ENCODE data around the gene ANTXRL. TPM values are rescaled to one million over a fixed set of nuclear protein-coding genes. Genes with fewer than 3 reads are reported as not detected.

The ANTXRL gene
- total and polyA plus RNA-seq, 10 donors = 0.03 to 1.1 (median 0.42) TPM; not detected in 3

GRCh38 chr10:46308666-46309450 lies 22.1 kb downstream of the ANTXRL start:
- intact Hi-C loops (cut with DNase I; ENCODE audit: low total_unique reads) = no loop called here
- WGBS, 5 donors = 83 to 90% (median 86%) methylated on average over 13 to 21 of the region's 21 CpGs
- TF ChIP-seq, protein P1, sequence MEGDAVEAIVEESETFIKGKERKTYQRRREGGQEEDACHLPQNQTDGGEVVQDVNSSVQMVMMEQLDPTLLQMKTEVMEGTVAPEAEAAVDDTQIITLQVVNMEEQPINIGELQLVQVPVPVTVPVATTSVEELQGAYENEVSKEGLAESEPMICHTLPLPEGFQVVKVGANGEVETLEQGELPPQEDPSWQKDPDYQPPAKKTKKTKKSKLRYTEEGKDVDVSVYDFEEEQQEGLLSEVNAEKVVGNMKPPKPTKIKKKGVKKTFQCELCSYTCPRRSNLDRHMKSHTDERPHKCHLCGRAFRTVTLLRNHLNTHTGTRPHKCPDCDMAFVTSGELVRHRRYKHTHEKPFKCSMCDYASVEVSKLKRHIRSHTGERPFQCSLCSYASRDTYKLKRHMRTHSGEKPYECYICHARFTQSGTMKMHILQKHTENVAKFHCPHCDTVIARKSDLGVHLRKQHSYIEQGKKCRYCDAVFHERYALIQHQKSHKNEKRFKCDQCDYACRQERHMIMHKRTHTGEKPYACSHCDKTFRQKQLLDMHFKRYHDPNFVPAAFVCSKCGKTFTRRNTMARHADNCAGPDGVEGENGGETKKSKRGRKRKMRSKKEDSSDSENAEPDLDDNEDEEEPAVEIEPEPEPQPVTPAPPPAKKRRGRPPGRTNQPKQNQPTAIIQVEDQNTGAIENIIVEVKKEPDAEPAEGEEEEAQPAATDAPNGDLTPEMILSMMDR (IDR thresholded peaks at IDR 0.05 in 8 of 11, conservative IDR thresholded peaks at IDR 0.05 in 3 of 11) = no peak
- TF ChIP-seq POLR2A (IDR thresholded peaks at IDR 0.05) = no peak
- Histone ChIP-seq H3K27ac (no peak overlapping the region), H3K9me3 (no peaks in the 10 kb centered on the region), H3K4me1 (peaks cover 0 to 6% (median 0%) of the 10 kb centered on the region in 6 donors), H3K27me3 (replicated peaks in 1 of 7) (no peaks in the 10 kb centered on the region), H3K36me3 (no peaks in the 10 kb centered on the region), H3K4me3 (no peak overlapping the region)
- DNase-seq = peak; percentile 61

DNA sequence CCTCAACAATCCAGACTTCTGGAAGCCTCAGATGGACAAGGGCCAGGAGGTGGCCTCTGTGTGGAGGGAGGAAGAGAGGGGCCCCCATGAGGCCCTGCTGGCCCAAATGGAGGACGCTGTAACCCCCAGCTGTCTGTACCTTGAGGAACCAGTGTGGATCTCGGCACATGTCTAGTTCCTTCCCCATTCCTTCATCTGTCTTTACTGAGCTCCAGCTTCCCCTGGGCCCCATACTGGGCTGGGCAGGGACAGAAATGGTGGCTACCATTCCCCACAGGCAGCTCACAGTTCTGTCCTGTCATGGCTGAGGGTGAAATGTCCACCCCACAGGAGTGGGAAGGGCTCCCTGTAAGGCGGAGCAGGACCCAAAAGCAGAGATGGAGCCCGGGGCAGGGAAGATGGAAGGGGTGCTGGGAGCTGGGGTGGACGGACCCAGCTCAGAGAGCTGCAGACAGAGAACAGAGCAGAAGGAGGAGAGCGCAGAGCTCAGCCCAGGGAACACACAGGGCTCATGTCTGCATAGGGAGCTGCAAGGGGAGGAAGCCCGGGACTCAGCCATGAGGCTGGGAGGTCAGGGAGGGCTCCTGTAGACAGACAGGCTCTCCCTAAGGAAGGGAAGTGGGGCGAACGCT lies 22.8 kb downstream of the ANTXRL start:
- 74 to 83% (median 79%) methylated on average over 9 of the region's 9 CpGs for WGBS, 5 donors
- DNase-seq = peak; percentile 68

GRCh38 chr10:46310143-46310514 lies 23.3 kb downstream of the ANTXRL start:
- TF ChIP-seq, protein P1 (IDR thresholded peaks at IDR 0.05 in 8 of 11, conservative IDR thresholded peaks at IDR 0.05 in 3 of 11) = no peak
- TF ChIP-seq POLR2AphosphoS5 (IDR thresholded peaks at IDR 0.05) (no peak), POLR2A (IDR thresholded peaks at IDR 0.05) (no peak)
- no peak overlapping the region for H3K4me3 ChIP-seq
- WGBS, 5 donors = 84 to 95% (median 85%) methylated on average over 2 to 4 of the region's 4 CpGs
- H3K9me3 ChIP-seq = no peaks in the 10 kb centered on the region
- H3K36me3 ChIP-seq = no peaks in the 10 kb centered on the region
- DNase-seq = no peak
- H3K4me1 ChIP-seq = peaks cover 0 to 6% (median 0%) of the 10 kb centered on the region in 6 donors
- intact Hi-C loops (cut with DNase I; ENCODE audit: low total_unique reads) = no loop called here
- H3K27me3 ChIP-seq (replicated peaks in 1 of 7) = no peaks in the 10 kb centered on the region
- no peak overlapping the region for H3K27ac ChIP-seq

More for the DNA sequence above, 22.8 kb downstream of the ANTXRL start:
- TF ChIP-seq, protein P1 (IDR thresholded peaks at IDR 0.05 in 8 of 11, conservative IDR thresholded peaks at IDR 0.05 in 3 of 11) = no peak
- TF ChIP-seq POLR2AphosphoS5 (IDR thresholded peaks at IDR 0.05) (no peak), POLR2A (IDR thresholded peaks at IDR 0.05) (no peak)
- no peaks in the 10 kb centered on the region for H3K36me3 ChIP-seq
- no peak overlapping the region for H3K4me3 ChIP-seq
- H3K9me3 ChIP-seq = no peaks in the 10 kb centered on the region
- intact Hi-C loops (cut with DNase I; ENCODE audit: low total_unique reads) = no loop called here
- H3K27me3 ChIP-seq (replicated peaks in 1 of 7) = no peaks in the 10 kb centered on the region
- peaks cover 0 to 6% (median 0%) of the 10 kb centered on the region in 6 donors for H3K4me1 ChIP-seq
- H3K27ac ChIP-seq = no peak overlapping the region

GRCh38 chr10:46310851-46311250 lies 24.1 kb downstream of the ANTXRL start:
- Histone ChIP-seq H3K27ac (no peak overlapping the region), H3K4me3 (no peak overlapping the region), H3K4me1 (peaks cover 0 to 6% (median 0%) of the 10 kb centered on the region in 6 donors), H3K27me3 (replicated peaks in 1 of 7) (no peaks in the 10 kb centered on the region), H3K9me3 (no peaks in the 10 kb centered on the region), H3K36me3 (no peaks in the 10 kb centered on the region)
- WGBS, 5 donors = 80 to 96% (median 82%) methylated on average over 6 of the region's 6 CpGs
- TF ChIP-seq, protein P1 (IDR thresholded peaks at IDR 0.05 in 8 of 11, conservative IDR thresholded peaks at IDR 0.05 in 3 of 11) = no peak
- TF ChIP-seq POLR2A (IDR thresholded peaks at IDR 0.05) (no peak), POLR2AphosphoS5 (IDR thresholded peaks at IDR 0.05) (no peak)
- peak; percentile 70 for DNase-seq
- intact Hi-C loops (cut with DNase I; ENCODE audit: low total_unique reads) = no loop called here

All from spleen (tissue), 11 donors.